Subcutaneous adipose tissue (tissue), 4 donors: ENCODE results near the gene FAM219B. TPM values are rescaled to one million over a fixed set of nuclear protein-coding genes. Genes with fewer than 3 reads are reported as not detected.

Source experiments
- total RNA-seq, 4 donors: library from RNA; depleted of rRNA; stranded (reverse); fragments of >200 nt; gene quantifications; one replicate each; pipeline ENCODE4 v1.1.0, GENCODE V29; 2016
- TF ChIP-seq, protein P1 (sequence below): fragments of 450-650 bp; IDR thresholded peaks from one replicate; pipeline ENCODE4 v1.5.1; 2016; ENCODE audit warnings: low read depth, mild to moderate bottlenecking, control low read depth, antibody characterized with exemption, moderate library complexity

The FAM219B gene
- total RNA-seq, 4 donors from 2014 or later, result 53.3 to 102 (median 65.2) TPM

DNA sequence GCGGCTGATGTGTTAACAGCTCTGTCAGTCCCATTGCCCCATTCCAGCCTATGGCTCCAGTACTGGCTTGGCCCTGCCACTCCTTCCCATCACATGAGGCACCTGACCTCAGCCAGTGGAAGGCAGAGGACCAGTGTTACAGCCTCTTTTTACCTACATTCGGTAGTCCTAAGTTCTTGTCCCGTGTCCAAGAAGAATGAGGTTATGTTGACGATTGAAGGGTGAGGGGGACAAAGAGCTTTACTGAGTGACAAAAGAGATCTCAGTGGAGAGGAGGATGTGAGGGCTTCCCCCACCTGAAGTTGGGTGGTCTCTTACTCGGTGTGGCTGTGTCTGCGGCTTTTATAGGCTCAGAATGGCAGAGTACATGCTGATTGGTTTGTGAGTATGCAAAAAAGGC lies 24.1 kb downstream of the FAM219B start:
- TF ChIP-seq, protein P1, sequence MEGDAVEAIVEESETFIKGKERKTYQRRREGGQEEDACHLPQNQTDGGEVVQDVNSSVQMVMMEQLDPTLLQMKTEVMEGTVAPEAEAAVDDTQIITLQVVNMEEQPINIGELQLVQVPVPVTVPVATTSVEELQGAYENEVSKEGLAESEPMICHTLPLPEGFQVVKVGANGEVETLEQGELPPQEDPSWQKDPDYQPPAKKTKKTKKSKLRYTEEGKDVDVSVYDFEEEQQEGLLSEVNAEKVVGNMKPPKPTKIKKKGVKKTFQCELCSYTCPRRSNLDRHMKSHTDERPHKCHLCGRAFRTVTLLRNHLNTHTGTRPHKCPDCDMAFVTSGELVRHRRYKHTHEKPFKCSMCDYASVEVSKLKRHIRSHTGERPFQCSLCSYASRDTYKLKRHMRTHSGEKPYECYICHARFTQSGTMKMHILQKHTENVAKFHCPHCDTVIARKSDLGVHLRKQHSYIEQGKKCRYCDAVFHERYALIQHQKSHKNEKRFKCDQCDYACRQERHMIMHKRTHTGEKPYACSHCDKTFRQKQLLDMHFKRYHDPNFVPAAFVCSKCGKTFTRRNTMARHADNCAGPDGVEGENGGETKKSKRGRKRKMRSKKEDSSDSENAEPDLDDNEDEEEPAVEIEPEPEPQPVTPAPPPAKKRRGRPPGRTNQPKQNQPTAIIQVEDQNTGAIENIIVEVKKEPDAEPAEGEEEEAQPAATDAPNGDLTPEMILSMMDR, result no peak

DNA sequence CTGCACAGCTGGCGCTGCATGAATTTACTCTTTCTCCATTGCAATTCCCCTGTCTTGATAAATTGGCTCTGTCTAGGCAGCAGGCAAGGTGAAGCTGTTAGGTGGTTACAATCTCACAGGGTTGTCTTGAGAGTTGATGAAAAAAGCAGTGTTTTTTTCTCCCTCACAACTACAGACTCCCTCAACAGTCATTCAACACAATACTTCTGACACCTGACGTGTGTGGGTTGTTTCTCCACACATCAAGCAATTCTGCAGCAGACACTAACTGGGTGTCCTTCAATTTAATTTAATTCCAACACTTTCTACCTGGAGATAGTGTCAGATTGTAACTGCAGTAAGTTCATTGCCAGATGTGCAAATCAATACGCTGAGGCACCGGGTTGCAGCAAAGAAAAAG lies 28.4 kb downstream of the FAM219B start:
- TF ChIP-seq, protein P1, result no peak

DNA sequence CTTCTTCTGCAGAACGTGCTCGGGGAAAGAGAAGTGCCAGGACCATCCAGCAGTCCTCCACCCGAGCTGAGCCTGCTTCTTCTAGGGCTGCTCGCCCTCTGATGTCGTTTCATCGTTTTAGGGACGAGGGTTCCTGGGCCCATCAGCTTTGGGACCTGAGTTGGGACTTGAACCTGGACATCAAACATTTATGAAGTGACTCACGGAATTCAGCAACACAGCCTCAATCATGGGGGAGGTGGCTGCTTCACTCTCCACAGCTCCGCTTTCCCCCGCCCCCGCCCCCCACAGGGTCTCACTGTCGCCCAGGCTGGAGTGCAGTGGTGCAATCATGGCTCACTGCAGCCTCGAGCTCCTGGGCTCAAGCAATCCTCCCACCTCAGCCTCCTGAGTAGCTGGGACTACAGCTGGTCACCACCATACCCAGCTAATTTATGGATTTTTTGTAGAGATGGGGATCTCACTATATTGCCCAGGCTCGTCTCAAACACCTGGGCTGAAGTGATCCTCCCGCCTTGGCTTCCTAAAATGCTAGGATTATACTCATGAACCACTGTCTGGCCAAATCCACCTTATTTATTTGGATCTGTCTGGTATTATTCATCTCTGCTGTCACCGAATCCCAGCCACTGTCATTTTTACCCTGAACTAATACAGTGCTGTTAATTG lies 32.8 kb downstream of the FAM219B start:
- TF ChIP-seq, protein P1, result no peak

- TF ChIP-seq, protein P1, result no peak
Observed at GRCh38 chr15:74873036-74873755, 33.5 kb downstream of the FAM219B start, which contains the start of gene SCAMP2. Gene SCAMP2 (minus strand): TSS chr15:74873365. CDS start chr15:74873255, 110 bp downstream.

DNA sequence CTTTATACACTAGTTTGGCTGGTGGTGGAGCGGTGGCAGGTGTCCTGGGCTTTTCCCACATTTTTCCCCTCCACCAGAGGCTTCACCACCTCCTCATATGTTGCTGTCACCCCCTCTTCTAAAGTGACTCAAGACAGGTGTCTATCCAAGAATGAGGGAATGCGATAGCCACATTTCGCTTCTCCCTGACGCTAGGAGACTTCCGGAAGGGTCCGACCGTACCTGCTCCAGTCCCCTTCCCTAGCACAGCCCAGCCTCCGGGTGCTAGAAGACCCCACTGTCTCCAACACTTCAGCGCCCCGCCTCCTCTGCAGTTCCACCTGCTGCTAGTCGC lies 34.0 kb downstream of the FAM219B start:
- TF ChIP-seq, protein P1, result no peak

DNA sequence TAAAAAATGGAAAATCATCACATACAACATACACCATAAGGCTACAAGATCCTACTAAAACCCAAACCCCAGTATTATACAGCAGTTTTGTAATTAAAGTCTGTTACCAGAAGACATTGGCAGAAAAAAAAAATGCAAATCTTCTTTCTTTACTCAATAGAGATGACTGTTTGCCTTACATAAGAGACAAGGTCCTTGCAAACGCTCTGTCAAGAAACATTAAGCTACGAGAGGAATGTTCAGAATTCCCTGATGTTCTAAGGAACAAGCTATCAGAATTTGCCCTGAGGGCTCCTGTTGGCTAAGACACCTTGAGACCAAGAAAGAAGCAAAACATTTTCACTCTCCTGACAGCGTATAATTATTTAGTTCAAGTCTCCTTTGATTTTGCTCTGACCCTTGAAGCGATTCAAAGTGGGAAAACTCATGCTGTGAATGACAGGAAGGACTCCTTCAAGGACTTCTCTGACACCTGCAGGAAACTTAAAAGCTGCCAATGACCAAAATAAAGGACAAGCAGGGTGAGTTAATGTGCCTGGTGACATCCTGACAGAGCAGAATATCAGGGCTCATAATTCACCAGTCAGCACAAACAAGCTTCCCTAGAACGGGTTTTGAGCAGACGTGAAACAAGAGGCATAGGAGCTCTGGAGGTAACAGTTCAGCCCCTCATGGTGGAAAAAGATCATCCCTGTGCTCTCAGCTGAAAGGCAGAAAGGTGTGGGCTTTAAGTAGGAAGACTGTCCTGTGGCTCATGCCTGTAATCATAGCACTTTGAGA lies 36.0 kb downstream of the FAM219B start:
- TF ChIP-seq, protein P1, result no peak
